Measurements from ENCODE around the gene SLC44A1. TPM values are rescaled to one million over a fixed set of nuclear protein-coding genes. Genes with fewer than 3 reads are reported as not detected.

SLC44A1 gene
- total and polyA plus RNA-seq, 2 experiments from 2014 or later: 32.4 to 38.7 TPM

- Histone ChIP-seq H3K27ac (no peak overlapping the region), H3K9me3 (ENCODE audit: low read depth) (no peaks in the 10 kb centered on the region), H3K4me3 (no peak overlapping the region), H3K36me3 (no peaks in the 10 kb centered on the region), H3K4me1 (ENCODE audit: low read depth) (no peaks in the 10 kb centered on the region), H3K27me3 (no peaks in the 10 kb centered on the region)
- no peak for TF ChIP-seq CTCF (IDR thresholded peaks at IDR 0.05; ENCODE audit: low read depth, low read length)
- DNase-seq (ENCODE audit: low read depth in 1 of 2, low spot score in 1 of 2): peak in 1 of 2 donors; percentile 26
These were observed 25.1 kb upstream of the SLC44A1 start for GRCh38 chr9:105219291-105219805.

GRCh38 chr9:105220451-105220850 lies 24.0 kb upstream of the SLC44A1 start:
- DNase-seq (ENCODE audit: low read depth in 1 of 2, low spot score in 1 of 2): no peak
- no peak overlapping the region for H3K27ac ChIP-seq
- TF ChIP-seq CTCF (IDR thresholded peaks at IDR 0.05; ENCODE audit: low read depth, low read length): no peak
- no peaks in the 10 kb centered on the region for H3K27me3 ChIP-seq
- H3K4me3 ChIP-seq: no peak overlapping the region
- H3K9me3 ChIP-seq (ENCODE audit: low read depth): no peaks in the 10 kb centered on the region
- H3K36me3 ChIP-seq: no peaks in the 10 kb centered on the region
- no peaks in the 10 kb centered on the region for H3K4me1 ChIP-seq (ENCODE audit: low read depth)

- no peak overlapping the region for H3K4me3 ChIP-seq
- no peaks in the 10 kb centered on the region for H3K36me3 ChIP-seq
- H3K9me3 ChIP-seq (ENCODE audit: low read depth): no peaks in the 10 kb centered on the region
- no peak for DNase-seq (ENCODE audit: low read depth in 1 of 2, low spot score in 1 of 2)
- no peak for TF ChIP-seq CTCF (IDR thresholded peaks at IDR 0.05; ENCODE audit: low read depth, low read length)
- no peak overlapping the region for H3K27ac ChIP-seq
- no peaks in the 10 kb centered on the region for H3K4me1 ChIP-seq (ENCODE audit: low read depth)
- no peaks in the 10 kb centered on the region for H3K27me3 ChIP-seq
These were observed 20.8 kb upstream of the SLC44A1 start for GRCh38 chr9:105223544-105224140.

- H3K4me1 ChIP-seq (ENCODE audit: low read depth): no peaks in the 10 kb centered on the region
- H3K27me3 ChIP-seq: no peaks in the 10 kb centered on the region
- no peak for DNase-seq (ENCODE audit: low read depth in 1 of 2, low spot score in 1 of 2)
- no peaks in the 10 kb centered on the region for H3K9me3 ChIP-seq (ENCODE audit: low read depth)
- no peak overlapping the region for H3K4me3 ChIP-seq
- H3K27ac ChIP-seq: no peak overlapping the region
- TF ChIP-seq CTCF (IDR thresholded peaks at IDR 0.05; ENCODE audit: low read depth, low read length): no peak
- no peaks in the 10 kb centered on the region for H3K36me3 ChIP-seq
These were observed 18.4 kb upstream of the SLC44A1 start for GRCh38 chr9:105226055-105226454.

- no peaks in the 10 kb centered on the region for H3K9me3 ChIP-seq (ENCODE audit: low read depth)
- no peak for TF ChIP-seq CTCF (IDR thresholded peaks at IDR 0.05; ENCODE audit: low read depth, low read length)
These were observed 12.2 kb upstream of the SLC44A1 start for GRCh38 chr9:105232207-105232606.

More at GRCh38 chr9:105232207-105232606, 12.2 kb upstream of the SLC44A1 start:
- Histone ChIP-seq H3K27ac (no peak overlapping the region), H3K4me1 (ENCODE audit: low read depth) (no peaks in the 10 kb centered on the region), H3K4me3 (no peak overlapping the region), H3K36me3 (no peaks in the 10 kb centered on the region), H3K27me3 (no peaks in the 10 kb centered on the region)
- DNase-seq (ENCODE audit: low read depth in 1 of 2, low spot score in 1 of 2): no peak

Measured in cardiac muscle cell (in vitro differentiated cells and primary cell).